ENCODE measurements around the gene UCP2.
"Not testable (repeated sequence)": the region's sequence is repeated elsewhere in the genome, so short reads cannot be mapped to it uniquely, and the experiment has no call there.

UCP2 gene

GRCh38 chr11:73991471-73992006 is 8.9 kb upstream of the UCP2 start:
- peak; percentile 46 for DNase-seq

- DNase-seq: no peak
Observed at GRCh38 chr11:73990730-73991129, 8.1 kb upstream of the UCP2 start.

GRCh38 chr11:73989156-73989555 is 6.5 kb upstream of the UCP2 start:
- DNase-seq: no peak

GRCh38 chr11:73988227-73988626 is 5.6 kb upstream of the UCP2 start:
- no peak for DNase-seq

GRCh38 chr11:73985661-73986060 is 3.0 kb upstream of the UCP2 start:
- DNase-seq: not testable (repeated sequence)

- peak; percentile 31 for DNase-seq
Observed at GRCh38 chr11:73983741-73984538, 1.3 kb upstream of the UCP2 start.

- peak; percentile 95 for DNase-seq
Observed at GRCh38 chr11:73982990-73983740, 522 bp upstream of the UCP2 start.

GRCh38 chr11:73981051-73981805 is 1.4 kb downstream of the UCP2 start:
- DNase-seq: no peak

- peak; percentile 91 for DNase-seq
Observed at GRCh38 chr11:73980001-73980961, 2.4 kb downstream of the UCP2 start.

GRCh38 chr11:73978576-73979086 is 4.0 kb downstream of the UCP2 start:
- DNase-seq: no peak

GRCh38 chr11:73977856-73978519 is 4.7 kb downstream of the UCP2 start:
- no peak for DNase-seq

GRCh38 chr11:73976451-73977151 is 6.0 kb downstream of the UCP2 start:
- no peak for DNase-seq

- no peak for DNase-seq
Observed at GRCh38 chr11:73975479-73975757, 7.2 kb downstream of the UCP2 start.

- DNase-seq: no peak
Observed at GRCh38 chr11:73974604-73975478, 7.8 kb downstream of the UCP2 start.

GRCh38 chr11:73972620-73973449 is 9.8 kb downstream of the UCP2 start:
- DNase-seq: peak; percentile 30

- DNase-seq: peak; percentile 42
Observed at GRCh38 chr11:73972187-73972586, 10.5 kb downstream of the UCP2 start.

GRCh38 chr11:73971175-73971719 is 11.4 kb downstream of the UCP2 start:
- peak; percentile 50 for DNase-seq

Measured in CD4-positive, alpha-beta T cell treated with Interleukin-10 for 1 hour (primary cell).